Left hindlimb (tissue), 1 donor: ENCODE data around the gene PLCB3.

Source experiments
- DNase-seq: peaks from one replicate; pipeline ENCODE4 v3.0.0-alpha.2; 2018

Gene PLCB3

GRCh38 chr11:64251753-64252002 lies 348 bp downstream of the PLCB3 start:
- no peak for DNase-seq

GRCh38 chr11:64252003-64252872 lies 908 bp downstream of the PLCB3 start:
- DNase-seq: no peak

GRCh38 chr11:64253043-64253442 lies 1.7 kb downstream of the PLCB3 start:
- no peak for DNase-seq

GRCh38 chr11:64253481-64253880 lies 2.2 kb downstream of the PLCB3 start:
- no peak for DNase-seq

- DNase-seq: no peak
These were observed 3.0 kb downstream of the PLCB3 start for GRCh38 chr11:64254326-64254725.

GRCh38 chr11:64255135-64256128 lies 4.1 kb downstream of the PLCB3 start:
- DNase-seq: no peak

- DNase-seq: no peak
These were observed 5.0 kb downstream of the PLCB3 start for GRCh38 chr11:64256300-64256699.

GRCh38 chr11:64258356-64258755 lies 7.0 kb downstream of the PLCB3 start:
- DNase-seq: no peak

GRCh38 chr11:64258946-64259532 lies 7.7 kb downstream of the PLCB3 start:
- no peak for DNase-seq

GRCh38 chr11:64259533-64260067 lies 8.3 kb downstream of the PLCB3 start:
- no peak for DNase-seq

- no peak for DNase-seq
These were observed 8.9 kb downstream of the PLCB3 start for GRCh38 chr11:64260147-64260708.

GRCh38 chr11:64261556-64262080 lies 10.3 kb downstream of the PLCB3 start:
- DNase-seq: no peak

GRCh38 chr11:64262271-64263002 lies 11.1 kb downstream of the PLCB3 start:
- no peak for DNase-seq

- DNase-seq: no peak
These were observed 12.0 kb downstream of the PLCB3 start for GRCh38 chr11:64263021-64263946.

GRCh38 chr11:64263947-64264317 lies 12.6 kb downstream of the PLCB3 start:
- DNase-seq: no peak

GRCh38 chr11:64264371-64264852 lies 13.1 kb downstream of the PLCB3 start:
- no peak for DNase-seq

- no peak for DNase-seq
These were observed 14.1 kb downstream of the PLCB3 start for GRCh38 chr11:64265176-64266160.

- no peak for DNase-seq
These were observed 15.0 kb downstream of the PLCB3 start for GRCh38 chr11:64266339-64266738.

- DNase-seq: no peak
These were observed 16.0 kb downstream of the PLCB3 start for GRCh38 chr11:64267207-64267945.
